Activated naive CD8-positive, alpha-beta T cell treated with anti-CD3 and anti-CD28 coated beads, Interleukin-2, amount 10 ng/mL, durations not matched to agents 7 days and 5 days (primary cell): Measurements from ENCODE around the gene VANGL2. TPM values are rescaled to one million over a fixed set of nuclear protein-coding genes. Genes with fewer than 3 reads are reported as not detected.
A peak's percentile ranks its signal among the peaks of the same experiment; 100 is the strongest.

Experiments
- ATAC-seq: fragments of 150-1000 bp; cut with Tn5 transposase; one replicate; pipeline ENCODE4 v1.10.0; 2021; ENCODE audit warnings: low read depth, moderate library complexity
- POLR2A ChIA-PET: fragments of 350-600 bp; sonication (Branson Sonifier 250); formaldehyde crosslinking; loops from one replicate; lab custom pipeline; 2021; ENCODE audit warnings: antibody characterized with exemption; lab: Charles Lee
- DNase-seq: peaks from one replicate; pipeline ENCODE4 v3.0.0; 2021
- H3K27ac Mint-ChIP-seq: one replicate; pipeline ENCODE4 v1.8.0; 2022; ENCODE audit warnings: mild to moderate bottlenecking, mixed read lengths
- H3K27me3 Mint-ChIP-seq: one replicate; pipeline ENCODE4 v1.8.0; 2022; ENCODE audit warnings: mild to moderate bottlenecking, moderate library complexity, mixed read lengths
- H3K36me3 Mint-ChIP-seq: one replicate; pipeline ENCODE4 v1.8.0; 2021; ENCODE audit warnings: mild to moderate bottlenecking, mixed read lengths
- H3K4me1 Mint-ChIP-seq: one replicate; pipeline ENCODE4 v1.8.0; 2021; ENCODE audit warnings: mixed read lengths
- H3K4me3 Mint-ChIP-seq: one replicate; pipeline ENCODE4 v1.8.0; 2022; ENCODE audit warnings: mild to moderate bottlenecking, moderate library complexity, mixed read lengths
- H3K9me3 Mint-ChIP-seq: one replicate; pipeline ENCODE4 v1.8.0; 2021; ENCODE audit warnings: mixed read lengths
- total RNA-seq, 2 experiments: library from RNA; stranded (reverse); gene quantifications; one replicate each; pipeline ENCODE4 v1.2.3, GENCODE V29; 2021

VANGL2 gene
- total RNA-seq, 2 experiments from 2014 or later, result 0.06 to 0.34 TPM

DNA sequence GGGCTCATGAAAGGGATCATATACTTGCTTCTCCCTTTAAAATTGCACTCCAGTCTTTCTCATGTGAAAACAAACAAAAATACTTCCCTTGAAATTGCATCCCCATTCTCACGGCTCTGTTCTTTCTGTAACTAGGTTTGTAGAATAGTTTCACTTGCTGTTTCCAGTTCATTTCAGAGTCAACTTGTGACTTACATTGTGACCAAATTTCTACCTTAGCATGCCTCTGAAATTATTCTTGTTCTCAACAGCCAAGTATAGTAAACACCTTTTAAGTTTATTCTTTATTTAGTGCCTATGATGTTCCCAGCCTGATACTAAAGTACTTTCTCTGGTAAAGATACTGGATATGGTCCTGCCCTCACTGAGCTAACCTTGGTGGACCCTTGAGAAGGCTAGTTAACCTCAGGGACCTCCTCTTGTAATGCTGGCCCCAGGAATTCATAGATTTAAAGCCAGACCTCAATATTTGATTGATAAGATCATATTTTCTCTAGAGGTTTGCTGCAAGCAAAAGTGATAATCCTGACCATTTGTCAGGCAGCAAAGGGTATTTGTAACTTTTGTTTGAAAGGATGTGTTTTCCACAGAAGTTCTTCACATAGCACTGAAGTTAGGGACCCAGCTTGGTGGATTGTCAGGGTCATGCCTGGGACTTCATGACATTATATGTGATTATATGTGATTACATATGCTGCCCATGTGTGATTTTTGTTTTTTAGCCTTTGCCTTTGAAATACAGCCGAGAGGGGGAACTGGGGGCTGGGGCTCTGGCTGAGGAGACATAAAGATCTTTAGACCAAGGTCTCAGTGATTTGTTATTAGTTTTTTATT, 29.6 kb downstream of the VANGL2 start:
- POLR2A ChIA-PET, result interaction anchor here (1.1 kb wide), 2 partner anchors 90 to 177 kb away, joined by 4 read pairs; no protein-coding TSS in a partner anchor

GRCh38 chr1:160431006-160431405, 30.6 kb downstream of the VANGL2 start:
- no peaks in the 10 kb centered on the region for H3K27me3 Mint-ChIP-seq
- no peak overlapping the region for H3K4me3 Mint-ChIP-seq
- H3K36me3 Mint-ChIP-seq, result peaks cover 10% of the 10 kb centered on the region
- ATAC-seq (no peak), DNase-seq (no peak)
- POLR2A ChIA-PET, result interaction anchor here (1.1 to 1.3 kb wide), 2 partner anchors 89 to 91 kb away, joined by 4 to 5 read pairs; partner anchors contain the start of gene SLAMF6
- H3K9me3 Mint-ChIP-seq, result peaks cover 10% of the 10 kb centered on the region
- H3K4me1 Mint-ChIP-seq, result peaks cover 46% of the 10 kb centered on the region
- peak overlapping the region; percentile 88 for H3K27ac Mint-ChIP-seq

More for the DNA sequence above, 29.6 kb downstream of the VANGL2 start:
- Mint-ChIP-seq H3K27ac (peak overlapping the region; percentile 88), H3K4me1 (peaks cover 44% of the 10 kb centered on the region), H3K36me3 (peaks cover 10% of the 10 kb centered on the region), H3K4me3 (peak overlapping the region; percentile 60), H3K9me3 (peaks cover 8% of the 10 kb centered on the region), H3K27me3 (no peaks in the 10 kb centered on the region)
- peak; percentile 38 for ATAC-seq
- no peak for DNase-seq

GRCh38 chr1:160431571-160431970, 31.2 kb downstream of the VANGL2 start:
- POLR2A ChIA-PET, result interaction anchor here (1.2 to 1.6 kb wide), 3 partner anchors 39 to 109 kb away, joined by 4 to 5 read pairs (median 4); partner anchors contain the start of gene SLAMF6
- H3K27ac Mint-ChIP-seq, result peak overlapping the region; percentile 82
- ATAC-seq (no peak), DNase-seq (no peak)
- H3K4me3 Mint-ChIP-seq, result no peak overlapping the region
- H3K27me3 Mint-ChIP-seq, result no peaks in the 10 kb centered on the region
- peaks cover 10% of the 10 kb centered on the region for H3K36me3 Mint-ChIP-seq
- peaks cover 10% of the 10 kb centered on the region for H3K9me3 Mint-ChIP-seq
- H3K4me1 Mint-ChIP-seq, result peaks cover 48% of the 10 kb centered on the region

- peaks cover 10% of the 10 kb centered on the region for H3K9me3 Mint-ChIP-seq
- peaks cover 48% of the 10 kb centered on the region for H3K4me1 Mint-ChIP-seq
- ATAC-seq, result peak; percentile 28
- peaks cover 10% of the 10 kb centered on the region for H3K36me3 Mint-ChIP-seq
- no peak for DNase-seq
- H3K27ac Mint-ChIP-seq, result peak overlapping the region; percentile 82
- POLR2A ChIA-PET, result interaction anchor here (1.0 to 1.6 kb wide), 5 partner anchors 10 to 195 kb away, joined by 3 to 5 read pairs (median 4); partner anchors contain the start of gene SLAMF6
- no peaks in the 10 kb centered on the region for H3K27me3 Mint-ChIP-seq
- peak overlapping the region; percentile 29 for H3K4me3 Mint-ChIP-seq
Measured at GRCh38 chr1:160432371-160432786, 32.0 kb downstream of the VANGL2 start.

- no peak for ATAC-seq
- Mint-ChIP-seq H3K9me3 (peaks cover 10% of the 10 kb centered on the region), H3K36me3 (peaks cover 10% of the 10 kb centered on the region), H3K4me1 (peaks cover 29% of the 10 kb centered on the region), H3K27ac (peak overlapping the region; percentile 47), H3K4me3 (peak overlapping the region; percentile 20), H3K27me3 (no peaks in the 10 kb centered on the region)
- POLR2A ChIA-PET, result interaction anchor here (1.1 kb wide), 1 partner anchor 190 kb away, joined by 4 read pairs; no protein-coding TSS in a partner anchor
- DNase-seq, result no peak
Measured at GRCh38 chr1:160436966-160437365, 36.6 kb downstream of the VANGL2 start.

GRCh38 chr1:160437432-160438316, 37.3 kb downstream of the VANGL2 start:
- Mint-ChIP-seq H3K9me3 (peaks cover 10% of the 10 kb centered on the region), H3K27me3 (no peaks in the 10 kb centered on the region), H3K36me3 (peaks cover 10% of the 10 kb centered on the region), H3K4me1 (peaks cover 22% of the 10 kb centered on the region), H3K27ac (peak overlapping the region; percentile 94), H3K4me3 (peak overlapping the region; percentile 81)
- POLR2A ChIA-PET, result interaction anchor here (0.5 to 1.1 kb wide), 2 partner anchors 29 to 190 kb away, joined by 3 to 4 read pairs; no protein-coding TSS in a partner anchor
- ATAC-seq (peak; percentile 87), DNase-seq (no peak)

DNA sequence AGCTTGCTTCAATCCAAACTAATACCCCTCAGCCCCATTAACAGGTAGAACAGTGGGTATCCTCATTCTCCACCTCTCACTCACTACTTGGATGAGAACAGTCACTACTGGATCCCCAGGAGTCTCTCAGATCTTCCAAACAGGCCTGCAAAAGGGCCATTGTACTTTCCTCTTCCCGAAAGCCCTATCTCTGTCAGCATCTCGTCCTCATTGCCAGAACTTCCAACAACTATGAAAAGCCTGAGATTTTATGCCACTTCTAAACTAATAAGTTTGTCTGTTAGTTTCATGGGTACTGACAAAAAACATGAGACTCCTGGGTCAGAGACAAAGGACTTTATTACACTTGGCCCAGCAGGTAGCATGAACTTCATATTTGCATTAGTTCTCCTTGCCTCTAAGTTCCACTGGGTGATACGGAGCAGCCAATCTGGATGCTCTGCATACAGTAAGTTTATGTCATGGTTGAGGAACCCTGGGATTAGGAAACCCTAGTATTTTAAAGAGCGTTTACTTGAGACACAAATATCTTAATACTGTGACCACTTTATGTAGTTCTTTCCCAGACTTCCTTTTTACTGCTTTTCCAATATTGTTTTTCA, 38.1 kb downstream of the VANGL2 start:
- peaks cover 23% of the 10 kb centered on the region for H3K4me1 Mint-ChIP-seq
- POLR2A ChIA-PET, result interaction anchor here (0.5 kb wide), 1 partner anchor 28 kb away, joined by 3 read pairs; no protein-coding TSS in a partner anchor

DNA sequence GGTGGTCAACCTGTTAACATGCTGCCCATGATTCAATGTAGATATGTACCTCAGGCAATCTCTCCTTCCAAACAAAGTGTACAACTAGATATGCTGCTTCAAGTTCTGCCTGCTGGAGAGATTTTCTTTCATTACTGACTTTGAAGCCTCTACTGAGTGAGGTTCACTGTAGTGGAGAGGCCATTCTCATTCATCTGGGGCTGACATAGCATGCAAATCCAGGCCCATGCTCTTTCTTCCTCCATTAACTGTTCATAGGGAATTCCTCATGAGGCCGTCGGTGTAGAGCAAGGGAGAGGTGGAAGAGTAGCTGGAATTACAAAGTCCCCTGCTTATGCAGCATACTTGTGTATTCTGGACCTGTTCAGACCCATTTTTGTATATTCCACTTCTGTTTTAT, 38.6 kb downstream of the VANGL2 start:
- POLR2A ChIA-PET, result no interaction called here
- H3K4me1 Mint-ChIP-seq, result peaks cover 26% of the 10 kb centered on the region
- peaks cover 6% of the 10 kb centered on the region for H3K36me3 Mint-ChIP-seq
- peak overlapping the region; percentile 81 for H3K4me3 Mint-ChIP-seq
- peaks cover 10% of the 10 kb centered on the region for H3K9me3 Mint-ChIP-seq
- ATAC-seq, result no peak
- DNase-seq, result no peak
- H3K27me3 Mint-ChIP-seq, result no peaks in the 10 kb centered on the region
- H3K27ac Mint-ChIP-seq, result peak overlapping the region; percentile 94

More for the DNA sequence above, 38.1 kb downstream of the VANGL2 start:
- Mint-ChIP-seq H3K4me3 (peak overlapping the region; percentile 81), H3K27me3 (no peaks in the 10 kb centered on the region), H3K36me3 (peaks cover 9% of the 10 kb centered on the region), H3K9me3 (peaks cover 10% of the 10 kb centered on the region), H3K27ac (peak overlapping the region; percentile 94)
- DNase-seq (no peak), ATAC-seq (no peak)

GRCh38 chr1:160439718-160440117, 39.4 kb downstream of the VANGL2 start:
- no peak for DNase-seq
- H3K36me3 Mint-ChIP-seq, result no peaks in the 10 kb centered on the region

GRCh38 chr1:160446945-160447600, 46.7 kb downstream of the VANGL2 start:
- no peak for DNase-seq
- POLR2A ChIA-PET, result interaction anchor here (0.9 kb wide), 1 partner anchor 8 kb away, joined by 3 read pairs; no protein-coding TSS in a partner anchor
- Mint-ChIP-seq H3K4me1 (peaks cover 36% of the 10 kb centered on the region), H3K4me3 (no peak overlapping the region), H3K27ac (peak overlapping the region; percentile 9), H3K36me3 (peaks cover 2% of the 10 kb centered on the region), H3K27me3 (no peaks in the 10 kb centered on the region), H3K9me3 (no peaks in the 10 kb centered on the region)
- peak; percentile 30 for ATAC-seq

More at GRCh38 chr1:160439718-160440117, 39.4 kb downstream of the VANGL2 start:
- Mint-ChIP-seq H3K27ac (no peak overlapping the region), H3K9me3 (peaks cover 4% of the 10 kb centered on the region), H3K27me3 (no peaks in the 10 kb centered on the region), H3K4me3 (no peak overlapping the region), H3K4me1 (peaks cover 28% of the 10 kb centered on the region)
- no peak for ATAC-seq
- POLR2A ChIA-PET, result interaction anchor here (1.1 kb wide), 1 partner anchor 178 kb away, joined by 3 read pairs; the partner anchor contains the start of gene DCAF8

DNA sequence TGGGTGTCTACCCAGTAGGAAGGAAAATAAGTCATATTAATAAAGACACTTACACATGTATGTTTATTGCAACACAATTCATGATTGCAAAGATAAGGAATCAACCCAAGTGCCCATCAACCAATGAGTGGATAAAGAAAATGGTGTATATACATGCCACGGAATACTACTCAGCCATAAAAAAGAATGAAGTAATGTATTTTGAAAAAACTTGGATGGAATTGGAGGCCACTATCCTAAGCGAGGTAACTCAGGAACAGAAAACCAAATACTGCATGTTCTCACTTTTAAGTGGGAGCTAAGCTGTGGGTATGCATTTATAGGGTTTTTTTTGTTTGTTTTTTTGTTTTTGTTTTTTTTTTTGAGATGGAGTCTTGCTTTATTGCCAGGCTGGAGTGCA, 49.1 kb downstream of the VANGL2 start:
- Mint-ChIP-seq H3K4me1 (peaks cover 29% of the 10 kb centered on the region), H3K27ac (no peak overlapping the region), H3K27me3 (no peaks in the 10 kb centered on the region), H3K4me3 (no peak overlapping the region), H3K36me3 (peaks cover 5% of the 10 kb centered on the region), H3K9me3 (no peaks in the 10 kb centered on the region)
- no peak for DNase-seq
- POLR2A ChIA-PET, result no interaction called here
- no peak for ATAC-seq
